Hepatocyte (in vitro differentiated cells): ENCODE results near the gene DEFB123.

Experiments
- CTCF ChIP-seq: fragments of 200-600 bp; sonication (generic); IDR thresholded peaks from 2 replicates; pipeline ENCODE4 v1.5.1; 2016; ENCODE audit warnings: antibody characterized with exemption, mild to moderate bottlenecking; ENCODE audit not compliant: poor library complexity
- EZH2 ChIP-seq: fragments of 200-600 bp; sonication (generic); IDR thresholded peaks from 2 replicates; pipeline ENCODE4 v1.6.1; 2016; ENCODE audit warnings: antibody characterized with exemption, mild to moderate bottlenecking, borderline replicate concordance
- EZH2phosphoT487 ChIP-seq: fragments of 200-600 bp; sonication (generic); IDR thresholded peaks from one replicate; pipeline ENCODE4 v1.6.1; 2018; ENCODE audit warnings: antibody characterized with exemption, mild to moderate bottlenecking, low read depth, moderate library complexity; ENCODE audit not compliant: unreplicated experiment, severe bottlenecking

- no peak for TF ChIP-seq EZH2
- no peak for TF ChIP-seq CTCF
- TF ChIP-seq EZH2phosphoT487: no peak
Observed at GRCh38 chr20:31474097-31474436, 33.6 kb downstream of the DEFB123 start.
